Right lobe of liver (tissue), 6 donors: ENCODE data around the gene SLC25A51. TPM values are rescaled to one million over a fixed set of nuclear protein-coding genes. Genes with fewer than 3 reads are reported as not detected.

Experiments used
- ATAC-seq, 4 donors: fragments of 200-7000 bp; cut with Tn5 transposase; one replicate each; pipeline ENCODE4 v1.9.1; 2020; ENCODE audit warnings: mild to moderate bottlenecking in 4 of 4, moderate library complexity in 4 of 4
- DNase-seq, 3 donors: peaks; one replicate each; pipeline ENCODE4 v3.0.0-alpha.2; 2020
- H3K27ac ChIP-seq, 3 donors: fragments of 200-600 bp; one replicate each; pipeline ENCODE4 v1.8.0; 2022
- H3K27me3 ChIP-seq, 2 donors: fragments of 200-600 bp; one replicate each; pipeline ENCODE4 v1.8.0; 2022
- H3K36me3 ChIP-seq, 4 donors: fragments of 200-600 bp; sonication (generic) in 1 of 4; one replicate each; pipeline versions ENCODE4 v1.5.1 to v1.8.0; 2017 to 2022; ENCODE audit warnings: control low read depth in 1 of 4
- H3K4me1 ChIP-seq, 4 donors: fragments of 200-600 bp; sonication (generic) in 1 of 4; one replicate each; pipeline versions ENCODE4 v1.5.1 to v1.8.0; 2017 to 2022; ENCODE audit warnings: control low read depth in 1 of 4
- H3K4me3 ChIP-seq, 3 donors: fragments of 200-600 bp; one replicate each; pipeline ENCODE4 v1.8.0; 2022
- H3K9me3 ChIP-seq, 4 donors: fragments of 200-600 bp; sonication (generic) in 1 of 4; one replicate each; pipeline versions ENCODE4 v1.5.1 to v1.8.0; 2017 to 2022; ENCODE audit warnings: control low read depth in 1 of 4
- POLR2A ChIP-seq: fragments of 450-650 bp; IDR thresholded peaks from one replicate; pipeline ENCODE4 v1.6.1; 2017; ENCODE audit warnings: antibody characterized with exemption, mild to moderate bottlenecking
- WGBS: methylation state at CpG from one replicate; pipeline ENCODE4 v1.1.6; 2018; ENCODE audit warnings: low coverage, low lambda C conversion rate; ENCODE audit not compliant: insufficient coverage; ENCODE audit errors: missing lambda C conversion rate; 5-methylcytosine and 5-hydroxymethylcytosine counted together
- intact Hi-C, 2 donors: fragments of 100-400 bp; cut with DNase I; formaldehyde crosslinking; loops; one replicate each; pipeline versions ENCODE4 v1.11.2 to v1.14.1; 2022
- total RNA-seq, 6 experiments: library from RNA; depleted of rRNA in 2 of 6; stranded (reverse); fragments of >200 nt in 2 of 6; fragmentation: NEBNext Ultra II Directional in 3 of 6; extraction: Animal tissue kit (Norgen Biotek cat#: 25700) in 3 of 6; gene quantifications; one replicate each; pipeline versions ENCODE4 v1.1.0 to v1.2.4, GENCODE V29; 2016 to 2023
- TF ChIP-seq, protein P1 (sequence below), 4 donors: fragments of 200-600 bp in 3 of 4; fragments of 450-650 bp in 1 of 4; IDR thresholded peaks; one replicate each; pipeline versions ENCODE4 v1.5.1 to v1.8.0; 2016 to 2022; ENCODE audit warnings: antibody characterized with exemption in 4 of 4, mild to moderate bottlenecking in 2 of 4
- donor health status: DM: no; HTN: yes; CAD: no.
- donor health status: DM: no; HTN: no; CAD: no.
- donor health status: DM: no; HTN: no; CAD: no.
- donor health status: DM: no; HTN: yes; CAD: no.
- donor health status: DM: no; HTN: yes; CAD: no.

Gene SLC25A51
- total RNA-seq, 6 experiments from 2014 or later = 5.4 to 10.1 (median 7.9) TPM

DNA sequence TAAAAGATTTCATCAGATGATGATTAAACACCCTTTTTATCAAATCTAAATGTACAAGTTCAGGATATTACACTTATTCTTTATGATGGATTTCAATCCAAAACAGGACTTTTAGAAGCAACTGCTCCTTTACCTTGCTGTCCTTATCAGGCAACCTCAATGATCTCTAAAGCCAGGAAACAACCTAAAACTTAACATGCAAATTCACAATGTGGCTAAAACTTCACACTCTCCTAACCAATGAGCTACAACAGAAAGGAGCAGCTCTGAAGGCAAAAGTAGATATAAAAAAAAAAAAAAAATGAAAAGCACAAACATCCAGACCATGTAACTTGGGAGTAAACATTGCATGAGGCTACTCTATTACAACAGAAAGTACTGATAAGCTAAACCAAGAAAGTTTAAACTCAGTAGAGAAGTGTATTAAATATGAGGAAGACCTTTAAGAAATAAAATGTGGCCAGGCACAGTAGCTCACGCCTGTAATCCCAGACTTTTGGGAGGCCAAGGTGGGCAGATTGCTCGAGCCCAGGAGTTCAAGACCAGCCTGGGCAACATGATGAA is 22.9 kb downstream of the SLC25A51 start:
- intact Hi-C loops = no loop called here
- 92% methylated on average over 2 of the region's 2 CpGs for WGBS
- Histone ChIP-seq H3K27me3 (no peaks in the 10 kb centered on the region), H3K4me3 (no peak overlapping the region), H3K36me3 (no peaks in the 10 kb centered on the region), H3K4me1 (no peaks in the 10 kb centered on the region), H3K27ac (no peak overlapping the region), H3K9me3 (no peaks in the 10 kb centered on the region)
- DNase-seq (no peak), ATAC-seq (no peak)
- TF ChIP-seq, protein P1, sequence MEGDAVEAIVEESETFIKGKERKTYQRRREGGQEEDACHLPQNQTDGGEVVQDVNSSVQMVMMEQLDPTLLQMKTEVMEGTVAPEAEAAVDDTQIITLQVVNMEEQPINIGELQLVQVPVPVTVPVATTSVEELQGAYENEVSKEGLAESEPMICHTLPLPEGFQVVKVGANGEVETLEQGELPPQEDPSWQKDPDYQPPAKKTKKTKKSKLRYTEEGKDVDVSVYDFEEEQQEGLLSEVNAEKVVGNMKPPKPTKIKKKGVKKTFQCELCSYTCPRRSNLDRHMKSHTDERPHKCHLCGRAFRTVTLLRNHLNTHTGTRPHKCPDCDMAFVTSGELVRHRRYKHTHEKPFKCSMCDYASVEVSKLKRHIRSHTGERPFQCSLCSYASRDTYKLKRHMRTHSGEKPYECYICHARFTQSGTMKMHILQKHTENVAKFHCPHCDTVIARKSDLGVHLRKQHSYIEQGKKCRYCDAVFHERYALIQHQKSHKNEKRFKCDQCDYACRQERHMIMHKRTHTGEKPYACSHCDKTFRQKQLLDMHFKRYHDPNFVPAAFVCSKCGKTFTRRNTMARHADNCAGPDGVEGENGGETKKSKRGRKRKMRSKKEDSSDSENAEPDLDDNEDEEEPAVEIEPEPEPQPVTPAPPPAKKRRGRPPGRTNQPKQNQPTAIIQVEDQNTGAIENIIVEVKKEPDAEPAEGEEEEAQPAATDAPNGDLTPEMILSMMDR (IDR thresholded peaks at IDR 0.05) = no peak
- no peak for TF ChIP-seq POLR2A

DNA sequence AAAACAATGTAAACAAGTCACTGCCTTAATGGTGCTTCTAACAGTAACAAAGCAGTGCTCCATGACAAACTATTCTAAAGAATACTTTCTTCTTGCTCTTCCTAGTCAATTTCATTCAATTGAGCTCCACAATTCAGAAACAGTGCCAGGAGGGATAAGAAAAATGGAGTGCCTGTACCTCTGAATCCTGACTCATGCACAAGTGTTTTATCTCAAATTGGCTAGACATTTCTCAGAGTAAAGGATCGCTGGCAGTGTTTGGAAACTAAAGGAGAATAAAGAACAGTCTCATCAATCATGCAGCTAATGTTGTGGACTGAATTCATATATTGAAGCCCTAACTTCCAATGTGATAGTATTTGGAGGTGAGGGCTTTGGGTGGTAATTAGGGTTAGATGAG is 27.6 kb downstream of the SLC25A51 start:
- Histone ChIP-seq H3K9me3 (no peaks in the 10 kb centered on the region), H3K4me3 (no peak overlapping the region), H3K27me3 (no peaks in the 10 kb centered on the region), H3K27ac (no peak overlapping the region), H3K36me3 (no peaks in the 10 kb centered on the region), H3K4me1 (no peaks in the 10 kb centered on the region)
- WGBS = 94% methylated on average over 1 of the region's 1 CpG
- ATAC-seq (no peak), DNase-seq (no peak)
- intact Hi-C loops = no loop called here
- no peak for TF ChIP-seq POLR2A
- TF ChIP-seq, protein P1 (IDR thresholded peaks at IDR 0.05) = no peak

GRCh38 chr9:37873955-37874354 is 30.0 kb downstream of the SLC25A51 start:
- H3K4me3 ChIP-seq = no peak overlapping the region
- ATAC-seq (no peak), DNase-seq (no peak)
- H3K27ac ChIP-seq = no peak overlapping the region
- no peak for TF ChIP-seq POLR2A
- TF ChIP-seq, protein P1 (IDR thresholded peaks at IDR 0.05) = no peak
- H3K36me3 ChIP-seq = no peaks in the 10 kb centered on the region
- H3K9me3 ChIP-seq = no peaks in the 10 kb centered on the region
- intact Hi-C loops = no loop called here
- H3K27me3 ChIP-seq = no peaks in the 10 kb centered on the region
- WGBS = 100% methylated on average over 2 of the region's 2 CpGs
- H3K4me1 ChIP-seq = no peaks in the 10 kb centered on the region

- intact Hi-C loops = no loop called here
- H3K4me1 ChIP-seq = no peaks in the 10 kb centered on the region
- no peak overlapping the region for H3K4me3 ChIP-seq
- 98% methylated on average over 5 of the region's 5 CpGs for WGBS
- no peaks in the 10 kb centered on the region for H3K36me3 ChIP-seq
- ATAC-seq (no peak), DNase-seq (no peak)
- H3K9me3 ChIP-seq = no peaks in the 10 kb centered on the region
- H3K27me3 ChIP-seq = no peaks in the 10 kb centered on the region
- H3K27ac ChIP-seq = no peak overlapping the region
- TF ChIP-seq, protein P1 (IDR thresholded peaks at IDR 0.05) = no peak
- no peak for TF ChIP-seq POLR2A
These were observed 33.1 kb downstream of the SLC25A51 start for GRCh38 chr9:37870799-37871176.
